PFSK-1 (cell line): ENCODE measurements around the gene CLDN14.

Experiments used
- FOXP2 ChIP-seq: optimal IDR thresholded peaks from 2 replicates; pipeline ENCODE3; 2011; ENCODE audit warnings: borderline replicate concordance, control low read depth, inconsistent platforms; ENCODE audit not compliant: insufficient read depth; ENCODE audit errors: extremely low read length, extremely low read depth
- POLR2AphosphoS5 ChIP-seq: IDR thresholded peaks from 2 replicates; pipeline ENCODE4 v1.6.1; 2012; ENCODE audit warnings: low read depth, mild to moderate bottlenecking, control low read depth, low read length, moderate library complexity
- SIN3A ChIP-seq: IDR thresholded peaks from 2 replicates; pipeline ENCODE4 v1.6.1; 2012; ENCODE audit warnings: mild to moderate bottlenecking, low read length, moderate library complexity, borderline replicate concordance; ENCODE audit not compliant: insufficient read depth
- TAF1 ChIP-seq: IDR thresholded peaks from 2 replicates; pipeline ENCODE4 v1.6.1; 2012; ENCODE audit warnings: low read length, control low read depth, borderline replicate concordance; ENCODE audit not compliant: insufficient read depth
- TF ChIP-seq, protein P1 (sequence below), 2 experiments: IDR thresholded peaks; 2 replicates each; pipeline versions ENCODE4 v1.6.1 to v1.8.0; 2011 to 2012; ENCODE audit warnings: low read depth in 2 of 2, low read length in 2 of 2, control low read depth in 1 of 2, inconsistent platforms in 1 of 2, mild to moderate bottlenecking in 1 of 2, moderate library complexity in 1 of 2; ENCODE audit not compliant: insufficient read depth in 1 of 2

Gene CLDN14

DNA sequence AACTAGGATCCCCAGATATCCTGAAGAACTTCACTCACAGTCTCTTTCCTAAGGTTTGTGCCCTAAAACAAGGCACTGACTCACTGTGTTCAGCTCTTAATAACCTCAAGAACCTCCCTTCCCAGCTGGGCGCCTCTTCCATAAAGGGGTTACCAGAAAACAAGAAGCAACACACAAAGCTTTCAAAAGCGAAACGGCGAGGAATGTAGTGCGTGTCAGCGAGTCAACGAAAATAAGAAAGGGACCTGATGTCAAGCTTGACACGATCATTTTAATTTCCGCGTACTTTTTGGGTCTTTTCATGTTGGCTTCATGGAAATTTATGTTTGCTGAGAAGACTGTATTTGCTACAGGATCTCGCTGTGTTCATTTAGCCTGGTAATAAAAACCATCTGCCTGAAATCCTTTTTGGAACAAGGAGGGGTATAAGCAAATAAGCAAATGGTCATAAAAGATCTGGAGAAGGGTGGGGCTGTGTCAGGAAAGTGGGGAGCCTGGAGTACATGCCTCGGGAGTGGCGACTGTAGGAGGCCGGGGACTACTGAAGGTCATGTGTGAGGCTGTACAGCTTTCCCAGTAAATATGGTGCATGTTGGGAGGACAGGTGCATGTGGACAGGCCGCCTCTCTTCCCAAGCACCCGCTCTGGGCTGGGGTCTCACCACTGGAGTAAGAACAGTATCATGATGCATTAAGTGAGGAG lies 11.4 kb upstream of the CLDN14 start:
- TF ChIP-seq SIN3A (no peak), FOXP2 (no peak), POLR2AphosphoS5 (no peak), TAF1 (no peak)
- TF ChIP-seq, protein P1, sequence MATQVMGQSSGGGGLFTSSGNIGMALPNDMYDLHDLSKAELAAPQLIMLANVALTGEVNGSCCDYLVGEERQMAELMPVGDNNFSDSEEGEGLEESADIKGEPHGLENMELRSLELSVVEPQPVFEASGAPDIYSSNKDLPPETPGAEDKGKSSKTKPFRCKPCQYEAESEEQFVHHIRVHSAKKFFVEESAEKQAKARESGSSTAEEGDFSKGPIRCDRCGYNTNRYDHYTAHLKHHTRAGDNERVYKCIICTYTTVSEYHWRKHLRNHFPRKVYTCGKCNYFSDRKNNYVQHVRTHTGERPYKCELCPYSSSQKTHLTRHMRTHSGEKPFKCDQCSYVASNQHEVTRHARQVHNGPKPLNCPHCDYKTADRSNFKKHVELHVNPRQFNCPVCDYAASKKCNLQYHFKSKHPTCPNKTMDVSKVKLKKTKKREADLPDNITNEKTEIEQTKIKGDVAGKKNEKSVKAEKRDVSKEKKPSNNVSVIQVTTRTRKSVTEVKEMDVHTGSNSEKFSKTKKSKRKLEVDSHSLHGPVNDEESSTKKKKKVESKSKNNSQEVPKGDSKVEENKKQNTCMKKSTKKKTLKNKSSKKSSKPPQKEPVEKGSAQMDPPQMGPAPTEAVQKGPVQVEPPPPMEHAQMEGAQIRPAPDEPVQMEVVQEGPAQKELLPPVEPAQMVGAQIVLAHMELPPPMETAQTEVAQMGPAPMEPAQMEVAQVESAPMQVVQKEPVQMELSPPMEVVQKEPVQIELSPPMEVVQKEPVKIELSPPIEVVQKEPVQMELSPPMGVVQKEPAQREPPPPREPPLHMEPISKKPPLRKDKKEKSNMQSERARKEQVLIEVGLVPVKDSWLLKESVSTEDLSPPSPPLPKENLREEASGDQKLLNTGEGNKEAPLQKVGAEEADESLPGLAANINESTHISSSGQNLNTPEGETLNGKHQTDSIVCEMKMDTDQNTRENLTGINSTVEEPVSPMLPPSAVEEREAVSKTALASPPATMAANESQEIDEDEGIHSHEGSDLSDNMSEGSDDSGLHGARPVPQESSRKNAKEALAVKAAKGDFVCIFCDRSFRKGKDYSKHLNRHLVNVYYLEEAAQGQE (IDR thresholded peaks at IDR 0.05; ENCODE audit: insufficient read depth in 1 of 2, low read depth in 2 of 2, low read length in 2 of 2) = no peak

- TF ChIP-seq FOXP2 = no peak
- TF ChIP-seq, protein P1 (IDR thresholded peaks at IDR 0.05; ENCODE audit: insufficient read depth in 1 of 2, low read depth in 2 of 2, low read length in 2 of 2) = no peak
- TF ChIP-seq TAF1 = no peak
- no peak for TF ChIP-seq SIN3A
- no peak for TF ChIP-seq POLR2AphosphoS5
Measured at GRCh38 chr21:36489776-36490165, 9.8 kb upstream of the CLDN14 start.

DNA sequence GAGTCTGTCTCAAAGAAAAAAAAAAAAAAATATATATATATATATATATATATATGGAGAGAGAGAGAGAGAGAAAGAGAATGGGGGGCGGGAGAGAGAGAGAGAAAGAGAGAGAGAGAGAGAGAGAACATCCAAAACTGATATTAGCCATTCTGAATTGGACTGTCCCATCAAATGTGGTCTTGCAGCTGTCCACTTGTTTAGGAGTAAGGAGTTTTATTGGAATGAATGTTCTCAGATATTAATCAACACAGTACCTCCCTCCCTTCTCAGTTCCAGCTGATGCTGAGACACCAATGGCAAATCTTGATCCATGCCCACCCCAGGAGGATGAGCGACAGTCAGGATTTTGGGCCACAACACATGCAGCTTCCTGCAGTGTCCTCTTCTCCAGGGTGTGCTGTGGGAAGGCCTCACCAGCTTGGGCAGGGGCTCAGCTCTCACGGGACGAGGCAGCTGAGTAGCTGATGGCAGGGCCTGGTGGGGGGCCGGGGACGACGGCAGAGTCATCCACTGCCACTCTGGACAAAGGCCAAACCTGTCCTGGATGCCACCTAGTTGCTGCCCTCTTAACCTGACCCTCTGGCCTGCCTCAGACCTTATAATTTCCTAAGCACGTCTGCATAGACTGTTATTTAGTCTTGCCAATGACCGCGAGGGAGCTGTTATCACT lies 9.3 kb upstream of the CLDN14 start:
- TF ChIP-seq FOXP2 = no peak
- TF ChIP-seq SIN3A = no peak
- no peak for TF ChIP-seq TAF1
- no peak for TF ChIP-seq POLR2AphosphoS5
- TF ChIP-seq, protein P1 (IDR thresholded peaks at IDR 0.05; ENCODE audit: insufficient read depth in 1 of 2, low read depth in 2 of 2, low read length in 2 of 2) = no peak

DNA sequence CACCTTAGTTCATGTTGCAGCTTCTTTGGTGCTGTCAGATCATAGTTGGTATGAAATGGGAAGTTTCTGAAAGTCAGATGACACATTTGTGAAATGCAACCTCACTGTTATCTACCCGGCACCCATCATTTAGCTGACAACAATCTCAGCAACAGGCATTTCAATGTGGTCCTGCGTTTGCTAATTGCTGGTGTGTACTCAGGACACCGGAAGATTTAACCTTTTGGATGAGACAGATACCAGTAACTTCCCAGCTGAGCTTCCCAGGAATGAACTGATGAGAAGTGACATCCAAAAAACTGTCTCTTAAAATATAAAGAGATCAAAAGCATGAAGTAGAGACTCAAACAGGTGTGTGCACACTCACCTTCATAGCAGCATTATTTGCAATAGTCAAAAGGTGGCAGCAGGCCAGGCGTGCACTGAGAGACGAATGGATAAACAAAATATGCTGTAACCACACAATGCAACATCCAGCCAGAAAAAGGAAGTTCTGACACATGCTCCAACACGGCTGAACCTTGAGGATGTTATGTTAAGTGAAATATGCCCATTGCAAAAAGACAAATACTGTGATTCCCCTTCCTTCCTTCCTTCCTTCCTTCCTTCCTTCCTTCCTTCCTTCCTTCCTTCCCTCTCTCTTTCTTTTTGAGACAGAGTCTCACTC lies 7.9 kb upstream of the CLDN14 start:
- TF ChIP-seq, protein P1 (IDR thresholded peaks at IDR 0.05; ENCODE audit: insufficient read depth in 1 of 2, low read depth in 2 of 2, low read length in 2 of 2) = no peak
- TF ChIP-seq POLR2AphosphoS5 = no peak
- no peak for TF ChIP-seq FOXP2
- no peak for TF ChIP-seq SIN3A
- TF ChIP-seq TAF1 = no peak
